GM06990 (cell line): ENCODE data around the gene CD244.
"Not testable (repeated sequence)": the region's sequence is repeated elsewhere in the genome, so short reads cannot be mapped to it uniquely, and the experiment has no call there.

ENCODE experiments used
- DNase-seq: peaks from one replicate; pipeline ENCODE4 v3.0.0-alpha.2; 2011; ENCODE audit not compliant: insufficient read length; ENCODE audit errors: extremely low read depth
- H3K27me3 ChIP-seq: replicated peaks from 2 replicates; pipeline ENCODE4 v1.6.0; 2011; ENCODE audit warnings: low read length; ENCODE audit not compliant: control insufficient read depth, insufficient read depth
- H3K36me3 ChIP-seq: 2 replicates; pipeline ENCODE4 v1.5.1; 2011; ENCODE audit warnings: low read length; ENCODE audit not compliant: control insufficient read depth, insufficient read depth
- H3K4me3 ChIP-seq: replicated peaks from 2 replicates; pipeline ENCODE4 v1.5.1; 2011; ENCODE audit warnings: low read depth, mild to moderate bottlenecking, control low read depth, low read length
- CTCF ChIP-seq: IDR thresholded peaks from 2 replicates; pipeline ENCODE4 v1.5.1; 2011; ENCODE audit warnings: low read length, control low read depth, mild to moderate bottlenecking, inconsistent platforms; ENCODE audit not compliant: insufficient read depth, poor library complexity, severe bottlenecking

CD244 gene

DNA sequence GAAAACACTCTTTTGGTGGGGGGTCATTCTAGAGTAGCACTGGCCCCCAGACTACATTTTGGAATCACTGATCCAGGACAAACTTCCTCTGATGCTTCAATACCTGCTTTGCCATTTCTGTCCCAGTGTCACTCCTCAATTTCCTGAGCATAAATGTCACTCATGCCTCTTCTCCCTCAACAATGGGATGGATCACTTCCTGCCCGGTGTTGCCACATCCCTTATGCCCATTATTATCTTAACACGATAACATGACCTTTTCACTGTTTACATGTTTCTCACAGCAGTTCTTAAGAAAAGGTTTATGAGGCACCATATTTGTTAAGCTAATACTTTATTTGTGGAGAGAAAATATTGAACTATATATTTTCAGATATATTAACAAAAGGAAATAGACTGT is 26.2 kb upstream of the CD244 start:
- Histone ChIP-seq H3K4me3 (no peak overlapping the region), H3K27me3 (no peaks in the 10 kb centered on the region), H3K36me3 (no peaks in the 10 kb centered on the region)
- no peak for DNase-seq
- TF ChIP-seq CTCF: no peak

- Histone ChIP-seq H3K27me3 (no peaks in the 10 kb centered on the region), H3K4me3 (no peak overlapping the region), H3K36me3 (no peaks in the 10 kb centered on the region)
- DNase-seq: no peak
- no peak for TF ChIP-seq CTCF
These were observed 24.4 kb upstream of the CD244 start for GRCh38 chr1:160887071-160887470.

- Histone ChIP-seq H3K27me3 (no peaks in the 10 kb centered on the region), H3K36me3 (no peaks in the 10 kb centered on the region), H3K4me3 (no peak within 1 kb of the TSS)
- no peak for TF ChIP-seq CTCF
- DNase-seq: no peak
These were observed 22.4 kb upstream of the CD244 start, which contains the start of gene ITLN1 for GRCh38 chr1:160885042-160885441. ITLN1 (minus strand) TSS chr1:160885180; CDS start chr1:160884877, 303 bp downstream.

GRCh38 chr1:160884579-160884978 is 21.9 kb upstream of the CD244 start:
- no peaks in the 10 kb centered on the region for H3K36me3 ChIP-seq
- no peak for DNase-seq
- peak; percentile 37 for TF ChIP-seq CTCF
- H3K4me3 ChIP-seq: no peak overlapping the region
- H3K27me3 ChIP-seq: no peaks in the 10 kb centered on the region

- H3K27me3 ChIP-seq: no peaks in the 10 kb centered on the region
- DNase-seq: no peak
- no peaks in the 10 kb centered on the region for H3K36me3 ChIP-seq
- no peak for TF ChIP-seq CTCF
- no peak overlapping the region for H3K4me3 ChIP-seq
These were observed 21.2 kb upstream of the CD244 start for GRCh38 chr1:160883581-160884513.

DNA sequence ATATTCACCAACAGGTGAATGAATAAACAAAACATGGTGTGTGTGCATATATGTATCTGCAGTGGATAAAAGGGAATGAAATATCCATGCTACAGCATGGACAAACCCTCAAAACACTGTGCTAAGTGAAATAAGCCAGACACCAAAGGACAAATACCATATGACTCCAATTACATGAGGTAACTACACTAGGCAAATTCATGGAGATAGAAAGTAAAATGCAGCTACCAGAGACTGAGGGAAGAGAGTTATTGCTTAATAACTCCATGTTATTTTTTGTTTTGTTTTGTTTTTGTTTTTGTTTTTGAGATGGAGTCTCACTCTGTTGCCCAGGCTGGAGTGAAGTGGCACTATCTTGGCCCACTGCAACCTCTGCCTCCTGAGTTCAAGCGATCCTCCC is 19.9 kb upstream of the CD244 start:
- H3K4me3 ChIP-seq: no peak overlapping the region
- H3K36me3 ChIP-seq: no peaks in the 10 kb centered on the region
- H3K27me3 ChIP-seq: no peaks in the 10 kb centered on the region
- DNase-seq: no peak
- TF ChIP-seq CTCF: no peak

DNA sequence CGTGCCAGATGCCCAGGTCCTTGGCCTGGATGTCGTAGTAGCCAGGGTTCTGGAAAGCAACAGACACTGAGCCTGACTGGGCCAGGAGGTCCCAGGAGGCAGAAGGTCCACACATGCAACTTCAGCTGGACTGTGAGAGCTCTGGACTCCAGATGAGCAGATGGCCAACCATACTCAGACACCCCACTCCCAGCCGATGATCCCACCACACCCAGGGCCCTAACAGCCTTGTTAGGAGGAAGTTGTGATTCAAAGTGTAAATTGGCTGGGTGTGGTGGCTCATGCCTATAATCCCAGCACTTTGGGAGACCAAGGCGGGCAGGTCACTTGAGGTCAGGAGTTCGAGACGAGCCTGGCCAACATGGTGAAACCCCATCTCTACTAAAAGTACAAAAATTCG is 18.6 kb upstream of the CD244 start:
- not testable (repeated sequence) for H3K4me3 ChIP-seq, H3K27me3 ChIP-seq, DNase-seq, H3K36me3 ChIP-seq
